Measurements from ENCODE around the gene UNC13C. TPM values are rescaled to one million over a fixed set of nuclear protein-coding genes. Genes with fewer than 3 reads are reported as not detected.

UNC13C gene
- total and polyA plus RNA-seq, 10 of the 15 experiments (the other 5 are each of a cell fraction or from before 2014, with no cell fraction given): 9.9 to 81.3 (median 25.0) TPM

GRCh38 chr15:54636147-54636546, 657.9 kb downstream of the UNC13C start:
- Histone ChIP-seq H3K9me3 (replicated peaks; ENCODE audit: control insufficient read depth, insufficient read depth, low read length) (no peaks in the 10 kb centered on the region; the same call in 1 of the 3 replicates), H3K36me3 (ENCODE audit: control insufficient read depth in 2 of 2, insufficient read depth in 2 of 2, low read length in 1 of 2) (no peaks in the 10 kb centered on the region), H3K79me2 (ENCODE audit: control insufficient read depth, insufficient read depth, low read length) (no peaks in the 10 kb centered on the region), H3K9ac (ENCODE audit: control insufficient read depth, insufficient read depth, low read length) (no peak overlapping the region), H3K27me3 (replicated peaks in 1 of 2; ENCODE audit: control insufficient read depth in 2 of 2, insufficient read depth in 2 of 2, low read length in 1 of 2) (no peaks in the 10 kb centered on the region), H2AFZ (ENCODE audit: control insufficient read depth, low read depth, low read length) (no peak overlapping the region), H3K27ac (ENCODE audit: control insufficient read depth, insufficient read depth) (no peak overlapping the region), H3K4me1 (ENCODE audit: control insufficient read depth, insufficient read depth, low read length) (no peaks in the 10 kb centered on the region), H4K20me1 (ENCODE audit: control insufficient read depth, insufficient read depth) (no peaks in the 10 kb centered on the region), H3K4me2 (ENCODE audit: control insufficient read depth, insufficient read depth) (no peak overlapping the region), H3K4me3 (no peak overlapping the region)
- no peak for TF ChIP-seq CHD4 (IDR thresholded peaks at IDR 0.05)
- in situ Hi-C loops (cut with MboI): no loop called here
- 75% methylated on average over 4 of the region's 4 CpGs for WGBS (ENCODE audit: insufficient coverage, insufficient replicate concordance, low lambda C conversion rate, missing lambda C conversion rate)
- DNase-seq (ENCODE audit: low read depth, low spot score): no peak
- ChIA-PET POLR2A (interaction anchor here (0.6 kb wide), 1 partner anchor 16 kb away, joined by 4 read pairs; no protein-coding TSS in a partner anchor), CTCF (interaction anchor here (0.6 kb wide), 1 partner anchor 48 kb away, joined by 3 read pairs; no protein-coding TSS in a partner anchor), SMC1A (ENCODE audit: uncharacterized antibody, unreplicated experiment) (interaction anchor here (0.6 to 1.1 kb wide), 4 partner anchors 10 to 61 kb away, joined by 3 to 4 read pairs (median 4); no protein-coding TSS in a partner anchor), RAD21 (ENCODE audit: unreplicated experiment) (no interaction called here)
- no peak for FAIRE-seq
- ATAC-seq: no peak
- intact Hi-C loops (cut with micrococcal nuclease; ENCODE audit: unreplicated experiment): no loop called here
- no TSS peak for BruUV-seq (replicated peaks)

- Histone ChIP-seq H3K9ac (ENCODE audit: control insufficient read depth, insufficient read depth, low read length) (no peak overlapping the region), H4K20me1 (ENCODE audit: control insufficient read depth, insufficient read depth) (no peaks in the 10 kb centered on the region), H3K79me2 (ENCODE audit: control insufficient read depth, insufficient read depth, low read length) (no peaks in the 10 kb centered on the region), H2AFZ (ENCODE audit: control insufficient read depth, low read depth, low read length) (no peak overlapping the region), H3K9me3 (replicated peaks; ENCODE audit: control insufficient read depth, insufficient read depth, low read length) (no peaks in the 10 kb centered on the region; the same call in 1 of the 3 replicates), H3K4me1 (ENCODE audit: control insufficient read depth, insufficient read depth, low read length) (no peaks in the 10 kb centered on the region), H3K4me3 (no peak overlapping the region), H3K27me3 (replicated peaks in 1 of 2; ENCODE audit: control insufficient read depth in 2 of 2, insufficient read depth in 2 of 2, low read length in 1 of 2) (no peaks in the 10 kb centered on the region), H3K27ac (ENCODE audit: control insufficient read depth, insufficient read depth) (no peak overlapping the region), H3K4me2 (ENCODE audit: control insufficient read depth, insufficient read depth) (no peak overlapping the region), H3K36me3 (ENCODE audit: control insufficient read depth in 2 of 2, insufficient read depth in 2 of 2, low read length in 1 of 2) (no peaks in the 10 kb centered on the region)
- BruUV-seq (replicated peaks): no TSS peak
- DNase-seq (ENCODE audit: low read depth, low spot score) (no peak), FAIRE-seq (no peak), ATAC-seq (no peak)
- ChIA-PET SMC1A (ENCODE audit: uncharacterized antibody, unreplicated experiment) (interaction anchor here (0.9 kb wide), 1 partner anchor 557 kb away, joined by 4 read pairs; no protein-coding TSS in a partner anchor), RAD21 (ENCODE audit: unreplicated experiment) (interaction anchor here (0.9 to 1.1 kb wide), 2 partner anchors 16 to 22 kb away, joined by 3 read pairs; no protein-coding TSS in a partner anchor), POLR2A (no interaction called here), CTCF (interaction anchor here (1.0 to 1.5 kb wide), 2 partner anchors 12 to 22 kb away, joined by 3 read pairs; no protein-coding TSS in a partner anchor)
- intact Hi-C loops (cut with micrococcal nuclease; ENCODE audit: unreplicated experiment): no loop called here
- TF ChIP-seq BRCA1 (IDR thresholded peaks at IDR 0.05; ENCODE audit: low read depth, low read length) (no peak), IKZF2 (IDR thresholded peaks at IDR 0.05) (no peak), HDAC2 (IDR thresholded peaks at IDR 0.05) (no peak), ZNF24 (IDR thresholded peaks at IDR 0.05) (no peak), CHD4 (IDR thresholded peaks at IDR 0.05) (no peak), POLR2AphosphoS5 (IDR thresholded peaks at IDR 0.05; ENCODE audit: low read length) (no peak), ETV6 (conservative IDR thresholded peaks at IDR 0.05 in 1 of 2, IDR thresholded peaks at IDR 0.05 in 1 of 2; ENCODE audit: borderline replicate concordance in 1 of 2, low read depth in 1 of 2) (no peak), E2F8 (IDR thresholded peaks at IDR 0.05; ENCODE audit: low read depth, partially characterized antibody) (no peak)
- in situ Hi-C loops (cut with MboI): no loop called here
Measured at GRCh38 chr15:54638666-54639065, 660.4 kb downstream of the UNC13C start.

Data from GM12878 (cell line).